Muscle of arm (tissue), 12 donors: ENCODE measurements around the gene PRDM16. TPM values are rescaled to one million over a fixed set of nuclear protein-coding genes. Genes with fewer than 3 reads are reported as not detected.

Experiments used
- DNase-seq: peaks from one replicate; pipeline ENCODE4 v3.0.0-alpha.2; 2013
- polyA plus RNA-seq, 12 donors: library from polyadenylated mRNA; unstranded; fragments of 120-200 nt; gene quantifications; one replicate each; pipeline ENCODE4 v1.2.1, GENCODE V29; 2013; ENCODE audit not compliant: insufficient read length in 12 of 12

Gene PRDM16
- polyA plus RNA-seq, 12 donors, result 0.66 to 2.0 (median 0.87) TPM; not detected in 2

- no peak for DNase-seq
Observed at GRCh38 chr1:3459051-3459908, 390.3 kb downstream of the PRDM16 start.

GRCh38 chr1:3459940-3460671 is 391.1 kb downstream of the PRDM16 start:
- no peak for DNase-seq

DNA sequence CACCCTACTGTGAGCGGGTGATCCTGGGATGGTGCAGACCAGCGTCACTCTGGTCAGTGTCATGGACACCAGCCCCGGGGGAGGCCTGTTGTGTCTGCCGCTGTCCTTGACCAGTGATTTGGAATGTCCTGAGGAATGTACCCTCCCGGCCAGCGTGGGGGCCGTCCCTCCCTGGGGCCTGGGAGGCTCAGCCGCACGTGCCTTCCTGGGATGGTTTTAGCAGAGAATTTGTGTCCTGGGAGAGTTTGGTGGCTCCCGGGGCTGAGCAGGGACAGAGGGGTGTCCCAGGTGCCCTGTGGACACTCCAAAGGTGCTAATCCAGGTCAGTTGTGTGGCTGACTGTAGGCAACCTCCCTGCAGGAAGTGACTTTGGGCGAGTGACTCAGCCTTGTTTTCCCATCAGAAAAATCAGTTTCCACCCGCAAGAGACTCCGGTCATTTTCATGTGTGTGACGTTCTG is 391.7 kb downstream of the PRDM16 start:
- no peak for DNase-seq

DNA sequence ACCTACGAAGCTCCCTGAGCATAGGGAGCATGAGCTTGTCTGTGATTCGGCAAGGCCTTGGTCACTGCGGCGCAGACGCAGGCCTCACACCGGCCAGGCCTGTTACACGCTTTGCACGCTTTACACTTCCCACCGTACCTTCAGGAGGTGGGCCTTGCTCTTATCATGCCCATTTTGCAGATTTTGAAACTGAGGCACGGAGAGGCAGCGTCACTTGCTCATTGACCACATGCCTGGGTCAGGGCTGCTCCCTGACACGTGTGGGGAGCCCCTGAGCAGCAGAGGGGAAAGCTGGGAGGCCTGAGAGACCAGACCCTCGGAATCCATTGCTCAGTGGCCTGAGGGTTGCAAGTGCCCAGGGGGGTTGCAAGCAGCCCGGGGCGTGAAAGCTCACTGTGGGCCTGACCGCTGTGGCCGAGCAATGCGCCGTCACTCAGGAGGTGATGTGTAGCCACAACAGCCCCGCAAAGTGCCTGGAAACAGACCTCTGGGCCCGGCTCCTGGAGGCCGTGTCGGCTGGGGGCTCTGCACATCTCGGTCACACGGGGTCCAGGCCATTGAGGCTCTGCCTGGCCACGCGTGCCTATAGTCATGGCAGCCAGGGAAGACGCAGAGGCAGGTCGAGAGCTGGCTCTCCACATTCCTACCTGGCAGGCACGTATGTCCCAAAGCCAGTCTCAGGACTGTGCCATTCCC is 392.4 kb downstream of the PRDM16 start:
- no peak for DNase-seq

- DNase-seq, result no peak
Observed at GRCh38 chr1:3461934-3462275, 392.9 kb downstream of the PRDM16 start.

- no peak for DNase-seq
Observed at GRCh38 chr1:3462356-3463012, 393.5 kb downstream of the PRDM16 start.

GRCh38 chr1:3463013-3463385 is 394.0 kb downstream of the PRDM16 start:
- DNase-seq, result no peak

- no peak for DNase-seq
Observed at GRCh38 chr1:3463408-3463863, 394.4 kb downstream of the PRDM16 start.

- no peak for DNase-seq
Observed at GRCh38 chr1:3463891-3464648, 395.1 kb downstream of the PRDM16 start.

DNA sequence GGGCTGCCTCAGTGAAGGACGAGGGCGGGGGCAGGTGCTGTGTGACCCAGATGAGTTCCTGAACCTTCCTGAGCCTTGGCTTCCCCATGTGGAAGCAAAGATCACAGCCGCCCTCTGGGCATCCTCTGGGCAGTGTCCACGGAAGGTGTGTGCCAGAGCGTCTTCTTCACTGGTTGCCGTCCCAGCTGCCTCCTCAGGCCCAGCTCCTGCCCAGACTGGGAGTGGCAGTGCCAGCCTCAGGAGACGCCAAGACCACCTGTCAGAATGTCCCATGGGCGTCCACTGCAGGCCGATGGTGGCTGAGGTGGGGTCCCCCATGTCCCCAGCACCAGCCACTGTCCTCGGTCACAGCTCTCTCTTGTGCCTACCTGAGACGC is 395.6 kb downstream of the PRDM16 start:
- DNase-seq, result no peak

DNA sequence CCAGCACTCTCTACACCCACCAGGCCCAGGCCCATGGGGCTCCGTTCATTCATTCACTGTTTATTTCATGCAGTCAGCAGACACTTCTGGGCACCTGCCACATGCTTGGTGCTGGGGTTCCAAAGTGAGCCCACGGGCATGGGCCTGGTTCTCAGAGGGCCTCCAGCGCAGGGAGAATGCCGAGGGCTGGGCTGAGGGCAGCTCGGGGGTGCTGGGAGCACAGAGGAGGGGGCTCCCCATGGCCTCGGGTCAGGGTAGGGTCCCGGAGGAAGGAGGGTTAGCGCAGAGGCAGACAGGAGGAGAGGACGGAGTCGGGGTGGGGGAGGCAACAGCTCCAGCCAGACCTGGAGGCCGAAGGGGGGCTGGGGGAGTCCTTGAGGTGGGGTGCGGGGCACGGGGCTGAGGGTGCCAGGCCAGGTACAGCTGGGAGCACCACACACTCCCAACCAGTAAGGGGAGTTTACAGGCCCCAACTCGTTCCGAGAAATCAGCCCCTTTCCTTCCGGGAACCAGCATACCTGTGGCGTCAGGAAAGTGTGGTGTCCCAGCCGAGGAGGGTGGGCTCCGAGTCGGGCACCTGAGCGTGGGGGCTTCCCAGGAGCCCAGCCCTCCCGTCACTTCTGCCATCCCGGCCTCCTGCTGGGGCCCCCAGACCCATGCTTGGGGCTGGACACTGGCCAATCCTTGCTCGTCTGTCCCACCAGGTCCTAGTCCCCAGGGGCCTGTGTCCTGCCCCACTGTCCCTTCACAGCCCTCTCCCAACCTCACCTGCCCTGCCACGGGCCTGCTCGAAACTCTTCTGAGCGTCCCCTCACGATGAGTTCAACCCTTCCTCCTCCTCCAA is 396.3 kb downstream of the PRDM16 start:
- DNase-seq, result no peak

DNA sequence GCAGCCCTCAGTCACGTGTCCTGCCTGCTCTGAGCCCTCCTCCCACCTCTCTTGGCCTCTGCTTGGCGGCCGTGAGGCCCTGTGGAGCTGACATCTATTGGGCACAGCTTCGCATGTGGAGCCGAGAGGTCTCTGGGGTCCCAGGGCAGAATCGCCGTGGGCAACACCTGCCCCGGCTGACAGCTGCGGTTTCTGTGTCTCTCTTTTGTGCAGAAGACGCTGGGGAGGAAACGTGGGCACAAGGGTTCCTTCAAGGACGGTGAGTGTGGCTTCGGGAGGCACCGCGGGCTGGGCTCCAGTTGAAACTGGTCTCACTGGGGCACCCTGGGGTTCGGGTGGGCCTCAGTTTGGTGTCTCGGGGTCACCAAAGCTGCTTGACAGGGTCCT is 396.9 kb downstream of the PRDM16 start:
- no peak for DNase-seq

DNA sequence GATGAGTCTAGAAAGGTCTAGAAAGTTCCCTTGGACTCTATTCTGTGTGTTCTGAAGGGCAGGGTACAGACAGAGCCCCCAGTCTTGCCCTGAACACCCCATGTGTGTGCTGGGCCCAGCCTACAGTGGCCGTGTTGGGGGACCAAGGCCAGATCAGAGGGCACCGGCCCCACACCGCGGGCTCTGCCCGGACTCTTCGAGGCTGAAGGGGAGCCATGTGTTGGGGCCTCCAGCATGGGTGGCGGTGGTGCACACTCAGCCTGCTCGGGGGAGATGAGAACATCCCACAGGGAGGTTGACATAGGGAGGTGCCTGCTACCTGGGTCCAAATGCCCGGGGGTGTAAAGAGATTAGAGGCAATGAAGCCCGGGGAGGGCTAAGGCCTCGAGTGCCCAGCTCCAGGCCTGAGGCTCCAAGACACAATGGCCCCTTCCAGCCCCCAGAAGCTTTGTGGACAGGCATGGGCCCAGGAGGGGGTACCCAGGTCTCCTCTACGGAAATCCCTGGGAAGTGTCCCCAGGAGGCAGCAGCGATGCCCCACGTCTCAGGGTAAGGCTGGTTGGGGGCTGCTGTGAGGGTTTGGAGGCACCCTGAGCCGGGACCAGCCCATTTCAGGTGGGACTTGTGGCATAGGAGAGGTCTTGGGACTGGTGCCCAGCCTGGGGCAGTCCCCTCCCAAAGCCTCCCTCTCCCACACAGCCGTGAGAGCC is 397.5 kb downstream of the PRDM16 start:
- no peak for DNase-seq

DNA sequence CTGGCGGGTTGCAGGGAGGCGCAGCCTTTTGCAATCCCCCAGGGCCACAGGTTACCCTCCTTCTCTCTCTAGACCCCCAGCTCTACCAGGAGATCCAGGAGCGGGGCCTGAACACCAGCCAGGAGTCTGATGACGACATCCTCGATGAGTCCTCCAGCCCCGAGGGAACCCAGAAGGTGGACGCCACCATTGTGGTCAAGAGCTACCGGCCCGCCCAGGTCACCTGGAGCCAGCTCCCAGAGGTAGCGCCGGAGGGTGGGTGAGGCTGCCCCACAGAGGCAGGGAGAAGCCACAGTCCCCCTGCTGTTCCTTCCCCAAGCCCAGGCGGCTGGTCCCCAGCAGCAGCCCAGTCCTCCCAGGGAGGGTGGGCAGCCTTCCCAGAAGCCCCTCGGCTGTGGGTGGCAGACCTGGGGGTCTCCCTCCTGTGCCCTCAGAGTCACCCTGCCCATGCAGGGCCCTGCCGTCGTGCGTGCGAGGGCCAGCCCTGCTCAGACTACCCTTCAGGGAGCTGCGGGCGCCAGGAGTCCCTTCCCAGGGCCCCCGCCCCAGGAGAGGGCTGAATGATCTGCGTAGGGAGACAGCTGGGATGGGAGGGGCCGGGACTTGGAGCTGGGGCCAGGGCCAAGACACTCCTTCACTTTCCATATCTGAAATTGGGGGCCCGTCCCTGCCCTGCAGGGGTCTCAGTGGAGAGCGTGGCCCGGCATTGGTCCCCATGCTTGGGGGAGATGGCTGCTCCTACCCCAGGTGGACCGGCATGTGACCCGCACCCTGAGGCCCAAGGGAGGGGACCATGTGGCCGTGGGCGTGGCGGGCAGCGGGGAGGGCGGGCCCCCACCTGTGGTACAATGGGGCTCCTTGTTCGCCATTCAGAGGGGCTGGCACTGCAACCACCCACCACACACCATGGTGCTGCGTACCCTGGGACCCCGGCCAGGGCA is 398.4 kb downstream of the PRDM16 start:
- DNase-seq, result no peak

DNA sequence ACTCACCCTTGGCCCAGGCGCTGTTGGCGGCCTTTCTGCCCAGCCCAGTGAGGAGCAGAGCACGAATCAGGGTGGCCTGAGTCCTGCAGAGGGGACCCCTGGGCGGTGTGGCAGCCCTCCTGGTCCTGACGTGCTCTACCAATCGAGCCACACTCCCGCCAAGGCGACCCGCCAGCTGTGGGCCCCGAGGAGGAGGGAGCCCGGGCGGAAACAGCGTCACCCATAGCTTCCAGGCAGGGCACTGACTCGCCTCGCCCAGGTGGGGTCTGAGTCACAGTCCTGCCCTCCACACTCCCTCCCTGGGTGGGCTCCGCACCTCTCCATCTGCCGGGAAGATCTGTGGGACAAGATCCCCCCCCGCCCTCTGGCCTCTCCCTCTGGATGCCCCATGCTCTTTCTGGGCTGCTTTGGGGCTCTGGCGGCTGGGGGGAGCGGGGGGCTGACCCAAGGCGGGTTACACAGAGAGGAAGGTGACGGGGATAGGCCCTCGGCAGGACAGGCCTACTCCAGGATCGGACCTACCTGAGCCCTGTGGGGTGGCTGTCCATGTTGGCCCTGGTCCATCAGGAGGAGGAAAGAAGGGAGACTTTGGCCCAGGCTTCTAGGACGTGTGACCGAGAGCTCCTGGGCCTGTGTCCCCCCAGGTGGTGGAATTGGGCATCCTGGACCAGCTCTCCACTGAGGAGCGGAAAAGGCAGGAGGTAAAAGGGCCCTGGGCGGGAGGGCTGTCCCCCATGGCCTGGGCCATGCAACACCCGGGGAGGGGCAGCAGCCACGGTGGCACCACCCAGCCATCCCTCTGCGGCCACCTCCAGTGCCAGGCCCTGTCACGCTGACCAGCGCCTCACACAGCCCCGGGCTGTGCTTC is 399.5 kb downstream of the PRDM16 start:
- DNase-seq, result no peak

DNA sequence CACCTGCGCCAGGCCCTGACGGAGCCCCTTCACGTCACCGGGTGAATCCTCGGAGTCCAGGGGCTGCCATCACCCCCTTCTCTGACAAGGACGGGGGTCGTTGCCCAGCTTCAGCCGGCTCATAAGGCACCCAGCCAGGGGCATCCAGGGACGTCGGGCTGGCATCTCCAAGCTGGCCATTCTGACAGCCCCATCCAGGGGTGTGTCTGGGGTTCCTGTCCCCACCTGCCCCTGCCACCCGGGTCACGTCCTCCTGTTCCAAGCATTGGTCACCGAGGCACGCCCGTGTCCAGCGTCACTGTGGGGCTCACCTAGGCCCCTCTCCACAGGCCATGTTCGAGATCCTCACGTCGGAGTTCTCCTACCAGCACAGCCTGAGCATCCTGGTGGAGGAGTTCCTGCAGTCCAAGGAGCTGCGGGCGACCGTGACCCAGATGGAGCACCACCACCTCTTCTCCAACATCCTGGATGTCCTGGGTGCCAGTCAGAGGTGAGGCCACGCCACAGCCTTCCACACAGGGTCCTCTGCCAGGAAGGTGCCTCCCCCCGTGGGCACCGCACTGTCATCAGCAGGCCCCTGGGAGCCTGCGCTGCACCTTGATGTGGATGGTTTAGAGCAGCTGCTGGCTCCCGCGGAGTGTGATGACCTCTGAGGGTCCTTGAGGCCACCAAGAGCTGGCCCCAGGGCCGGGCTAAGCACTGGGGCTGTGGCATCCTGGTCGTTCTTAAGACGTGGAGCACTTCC is 400.3 kb downstream of the PRDM16 start:
- no peak for DNase-seq
